Endodermal cell (in vitro differentiated cells): ENCODE results near the gene HAP1. TPM values are rescaled to one million over a fixed set of nuclear protein-coding genes. Genes with fewer than 3 reads are reported as not detected.

Experiments
- DNase-seq: peaks from one replicate; pipeline ENCODE4 v3.0.0-alpha.2; 2017
- H3K27ac ChIP-seq: 2 replicates; pipeline ENCODE4 v1.5.1; 2013; ENCODE audit warnings: mild to moderate bottlenecking, low read depth, low read length, moderate library complexity
- H3K27me3 ChIP-seq: 2 replicates; pipeline ENCODE4 v1.6.1; 2013; ENCODE audit warnings: mild to moderate bottlenecking, low read length, moderate library complexity; ENCODE audit not compliant: insufficient read depth, control insufficient read depth, poor library complexity, severe bottlenecking
- H3K36me3 ChIP-seq: 2 replicates; pipeline ENCODE4 v1.7.0; 2013; ENCODE audit warnings: mild to moderate bottlenecking, low read length, moderate library complexity; ENCODE audit not compliant: control insufficient read depth, insufficient read depth
- H3K4me1 ChIP-seq: one replicate; pipeline ENCODE4 v1.7.0; 2013; ENCODE audit warnings: low read length; ENCODE audit not compliant: control insufficient read depth, insufficient read depth
- H3K4me3 ChIP-seq: 2 replicates; pipeline ENCODE4 v1.5.1; 2013; ENCODE audit warnings: mild to moderate bottlenecking, low read length, moderate library complexity
- H3K9ac ChIP-seq: 2 replicates; pipeline ENCODE4 v1.6.1; 2013; ENCODE audit warnings: mild to moderate bottlenecking, low read length, moderate library complexity; ENCODE audit not compliant: poor library complexity, severe bottlenecking; ENCODE audit errors: extremely low read depth
- H3K9me3 ChIP-seq: 2 replicates; pipeline ENCODE4 v1.6.1; 2013; ENCODE audit warnings: mild to moderate bottlenecking, low read length, moderate library complexity; ENCODE audit not compliant: control insufficient read depth
- H3K27ac Mint-ChIP-seq: 2 replicates; pipeline ENCODE4 v1.8.0; 2020; ENCODE audit warnings: mixed read lengths
- H3K27me3 Mint-ChIP-seq: 2 replicates; pipeline ENCODE4 v1.8.0; 2021; ENCODE audit warnings: mild to moderate bottlenecking, mixed read lengths; ENCODE audit not compliant: insufficient read depth
- H3K36me3 Mint-ChIP-seq: 2 replicates; pipeline ENCODE4 v1.8.0; 2020; ENCODE audit warnings: low read depth, mixed read lengths
- H3K4me1 Mint-ChIP-seq: 2 replicates; pipeline ENCODE4 v1.8.0; 2020; ENCODE audit warnings: mixed read lengths
- H3K4me3 Mint-ChIP-seq: 2 replicates; pipeline ENCODE4 v1.8.0; 2020; ENCODE audit warnings: mild to moderate bottlenecking, moderate library complexity, mixed read lengths
- H3K9me3 Mint-ChIP-seq: 2 replicates; pipeline ENCODE4 v1.8.0; 2020; ENCODE audit warnings: mild to moderate bottlenecking, mixed read lengths
- CTCF ChIP-seq: fragments of 200-600 bp; sonication (generic); conservative IDR thresholded peaks from 2 replicates; pipeline ENCODE4 v1.5.0; 2021; ENCODE audit warnings: antibody characterized with exemption, mild to moderate bottlenecking
- WGBS, 2 experiments: methylation state at CpG; one replicate each; pipeline versions ENCODE4 v1.1.5 to v1.1.7; 2013; ENCODE audit warnings: missing lambda C conversion rate in 2 of 2, mixed read lengths in 1 of 2; ENCODE audit not compliant: insufficient coverage in 1 of 2, insufficient read length in 1 of 2; 5-methylcytosine and 5-hydroxymethylcytosine counted together
- total RNA-seq, 2 donors: library from RNA; stranded (reverse); fragmentation: NEBNext Ultra II Directional in 1 of 2; extraction: Animal tissue kit (Norgen Biotek cat#: 25700) in 1 of 2; gene quantifications; 2 replicates in 1 of 2; 3 replicates in 1 of 2; pipeline ENCODE4 v1.2.1, GENCODE V29; 2021

Gene HAP1
- total RNA-seq, 2 donors from 2014 or later: 1.7 TPM

GRCh38 chr17:41725134-41725533 is 9.3 kb downstream of the HAP1 start:
- Mint-ChIP-seq H3K4me1 (no peaks in the 10 kb centered on the region), H3K27me3 (peaks cover 4% of the 10 kb centered on the region), H3K4me3 (no peak overlapping the region), H3K27ac (no peak overlapping the region), H3K9me3 (no peaks in the 10 kb centered on the region), H3K36me3 (no peaks in the 10 kb centered on the region)
- Histone ChIP-seq H3K27me3 (no peaks in the 10 kb centered on the region), H3K4me3 (no peak overlapping the region), H3K27ac (no peak overlapping the region), H3K9ac (no peak overlapping the region), H3K9me3 (no peaks in the 10 kb centered on the region), H3K4me1 (no peaks in the 10 kb centered on the region), H3K36me3 (no peaks in the 10 kb centered on the region)
- peak; percentile 29 for TF ChIP-seq CTCF
- no peak for DNase-seq
- 71% methylated on average over 5 of the region's 5 CpGs; no CpG with 5 or more reads in 1 of the 2 experiments for WGBS, 2 experiments

GRCh38 chr17:41724476-41725050 is 9.9 kb downstream of the HAP1 start:
- no peak overlapping the region for H3K27ac Mint-ChIP-seq
- WGBS, 2 experiments: 87 to 88% methylated on average over 10 to 16 of the region's 17 CpGs
- H3K4me1 ChIP-seq: no peaks in the 10 kb centered on the region
- no peaks in the 10 kb centered on the region for H3K9me3 ChIP-seq
- DNase-seq: no peak
- H3K4me3 Mint-ChIP-seq: no peak overlapping the region
- H3K9ac ChIP-seq: no peak overlapping the region
- no peak for TF ChIP-seq CTCF
- no peaks in the 10 kb centered on the region for H3K36me3 ChIP-seq
- H3K9me3 Mint-ChIP-seq: no peaks in the 10 kb centered on the region
- H3K4me1 Mint-ChIP-seq: no peaks in the 10 kb centered on the region
- no peak overlapping the region for H3K27ac ChIP-seq
- H3K4me3 ChIP-seq: no peak overlapping the region
- no peaks in the 10 kb centered on the region for H3K27me3 ChIP-seq
- peaks cover 3% of the 10 kb centered on the region for H3K27me3 Mint-ChIP-seq
- H3K36me3 Mint-ChIP-seq: no peaks in the 10 kb centered on the region

- Mint-ChIP-seq H3K27me3 (peaks cover 3% of the 10 kb centered on the region), H3K36me3 (no peaks in the 10 kb centered on the region), H3K4me3 (no peak overlapping the region), H3K27ac (no peak overlapping the region), H3K9me3 (no peaks in the 10 kb centered on the region), H3K4me1 (no peaks in the 10 kb centered on the region)
- TF ChIP-seq CTCF: no peak
- Histone ChIP-seq H3K27me3 (no peaks in the 10 kb centered on the region), H3K9me3 (no peaks in the 10 kb centered on the region), H3K4me3 (no peak overlapping the region), H3K27ac (no peak overlapping the region), H3K4me1 (no peaks in the 10 kb centered on the region), H3K9ac (no peak overlapping the region), H3K36me3 (no peaks in the 10 kb centered on the region)
- no peak for DNase-seq
- 81 to 96% methylated on average over 7 to 11 of the region's 12 CpGs for WGBS, 2 experiments
Observed at GRCh38 chr17:41723801-41724475, 10.5 kb downstream of the HAP1 start.
